ENCODE results near the gene CD300E. TPM values are rescaled to one million over a fixed set of nuclear protein-coding genes. Genes with fewer than 3 reads are reported as not detected.

The CD300E gene
- total RNA-seq, 1 experiment from 2014 or later: not detected

- H3K79me2 ChIP-seq (ENCODE audit: insufficient read depth, low read length): no peaks in the 10 kb centered on the region
- peaks cover 66% of the 10 kb centered on the region for H3K27me3 ChIP-seq (ENCODE audit: insufficient read depth, low read length)
- ATAC-seq: no peak; the same call in 1 of the 2 replicates
- H3K4me1 ChIP-seq (ENCODE audit: control insufficient read depth in 1 of 2, insufficient read depth in 2 of 2, low read length in 2 of 2): no peaks in the 10 kb centered on the region
- H2AFZ ChIP-seq (ENCODE audit: low read depth, low read length, poor library complexity, severe bottlenecking): no peak within 1 kb of the TSS
- no peak within 1 kb of the TSS for H3K9ac ChIP-seq (ENCODE audit: low read length)
- no peak within 1 kb of the TSS for H3K27ac ChIP-seq (ENCODE audit: low read depth, low read length)
- H3K4me3 ChIP-seq (replicated peaks in 1 of 2; ENCODE audit: low read depth in 1 of 2, low read length in 2 of 2): no peak within 1 kb of the TSS
- H3K36me3 ChIP-seq (ENCODE audit: control insufficient read depth in 1 of 2, insufficient read depth in 2 of 2, low read length in 2 of 2): no peaks in the 10 kb centered on the region
- ChIA-PET CTCF (interaction anchor here (0.8 to 2.9 kb wide), 3 partner anchors 19 to 213 kb away, joined by 3 to 14 read pairs (median 3); partner anchors contain the start of gene CD300H), RAD21 (ENCODE audit: low non-redundant PET in 1 of 2, low total read pairs in 2 of 2, uncharacterized antibody in 2 of 2, unreplicated experiment in 2 of 2) (interaction anchor here (0.6 to 1.0 kb wide), 2 partner anchors 11 to 109 kb away, joined by 3 read pairs; no protein-coding TSS in a partner anchor), POLR2A (no interaction called here)
- DNase-seq (ENCODE audit: low read depth, low spot score): no peak
- no peaks in the 10 kb centered on the region for H3K9me3 ChIP-seq (ENCODE audit: control insufficient read depth in 1 of 2, insufficient read depth in 1 of 2, low read depth in 1 of 2, low read length in 2 of 2)
- no TSS peak for BruUV-seq (replicated peaks)
- no peaks in the 10 kb centered on the region for H3K9me2 ChIP-seq (ENCODE audit: insufficient read depth)
- TF ChIP-seq SIN3A (IDR thresholded peaks at IDR 0.05; ENCODE audit: low read depth) (no peak), SRF (IDR thresholded peaks at IDR 0.05; ENCODE audit: low read depth) (no peak), ZFX (IDR thresholded peaks at IDR 0.05) (no peak), FOSL1 (IDR thresholded peaks at IDR 0.05; ENCODE audit: low read depth) (no peak), EGR1 (IDR thresholded peaks at IDR 0.05; ENCODE audit: low read depth) (no peak), POLR2A (IDR thresholded peaks at IDR 0.05; ENCODE audit: borderline replicate concordance, extremely low read depth, insufficient read depth, insufficient read length) (no peak), REST (IDR thresholded peaks at IDR 0.05; ENCODE audit: low read depth) (no peak), POLR2AphosphoS5 (IDR thresholded peaks at IDR 0.05; ENCODE audit: low read depth, low read length) (no peak), SP1 (IDR thresholded peaks at IDR 0.05; ENCODE audit: low read depth) (no peak), ATF3 (IDR thresholded peaks at IDR 0.05) (no peak), TCF7L2 (IDR thresholded peaks at IDR 0.05; ENCODE audit: borderline replicate concordance, extremely low read depth, insufficient read depth, insufficient read length) (no peak), ELF1 (IDR thresholded peaks at IDR 0.05; ENCODE audit: borderline replicate concordance, low read depth) (no peak), YY1 (IDR thresholded peaks at IDR 0.05; ENCODE audit: extremely low read depth, insufficient replicate concordance, low read depth, low read length) (no peak), EZH2 (IDR thresholded peaks at IDR 0.05) (no peak), EZH2phosphoT487 (IDR thresholded peaks at IDR 0.05; ENCODE audit: borderline replicate concordance) (no peak)
- TF ChIP-seq, protein P1, sequence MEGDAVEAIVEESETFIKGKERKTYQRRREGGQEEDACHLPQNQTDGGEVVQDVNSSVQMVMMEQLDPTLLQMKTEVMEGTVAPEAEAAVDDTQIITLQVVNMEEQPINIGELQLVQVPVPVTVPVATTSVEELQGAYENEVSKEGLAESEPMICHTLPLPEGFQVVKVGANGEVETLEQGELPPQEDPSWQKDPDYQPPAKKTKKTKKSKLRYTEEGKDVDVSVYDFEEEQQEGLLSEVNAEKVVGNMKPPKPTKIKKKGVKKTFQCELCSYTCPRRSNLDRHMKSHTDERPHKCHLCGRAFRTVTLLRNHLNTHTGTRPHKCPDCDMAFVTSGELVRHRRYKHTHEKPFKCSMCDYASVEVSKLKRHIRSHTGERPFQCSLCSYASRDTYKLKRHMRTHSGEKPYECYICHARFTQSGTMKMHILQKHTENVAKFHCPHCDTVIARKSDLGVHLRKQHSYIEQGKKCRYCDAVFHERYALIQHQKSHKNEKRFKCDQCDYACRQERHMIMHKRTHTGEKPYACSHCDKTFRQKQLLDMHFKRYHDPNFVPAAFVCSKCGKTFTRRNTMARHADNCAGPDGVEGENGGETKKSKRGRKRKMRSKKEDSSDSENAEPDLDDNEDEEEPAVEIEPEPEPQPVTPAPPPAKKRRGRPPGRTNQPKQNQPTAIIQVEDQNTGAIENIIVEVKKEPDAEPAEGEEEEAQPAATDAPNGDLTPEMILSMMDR (IDR thresholded peaks at IDR 0.05 in 2 of 3, conservative IDR thresholded peaks at IDR 0.05 in 1 of 3; ENCODE audit: borderline replicate concordance in 1 of 3, insufficient read depth in 1 of 3, low read depth in 2 of 3, low read length in 2 of 3): no peak
- TF ChIP-seq, protein P2, sequence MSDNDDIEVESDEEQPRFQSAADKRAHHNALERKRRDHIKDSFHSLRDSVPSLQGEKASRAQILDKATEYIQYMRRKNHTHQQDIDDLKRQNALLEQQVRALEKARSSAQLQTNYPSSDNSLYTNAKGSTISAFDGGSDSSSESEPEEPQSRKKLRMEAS (IDR thresholded peaks at IDR 0.05): no peak
- intact Hi-C loops (cut with micrococcal nuclease): no loop called here
- no peaks in the 10 kb centered on the region for H4K20me1 ChIP-seq (ENCODE audit: insufficient read depth)
- no peak within 1 kb of the TSS for H3K4me2 ChIP-seq (ENCODE audit: low read length)
These were observed 31.2 kb downstream of the CD300E start, which contains the start of gene CD300LD for GRCh38 chr17:74592087-74592990. CD300LD (minus strand) TSS chr17:74592283; CDS start chr17:74592202, 81 bp downstream.

All from HCT116 (cell line).